ENCODE data around the gene ANKDD1A. TPM values are rescaled to one million over a fixed set of nuclear protein-coding genes. Genes with fewer than 3 reads are reported as not detected.

The ANKDD1A gene
- total and polyA plus RNA-seq, 7 donors: 0.60 to 9.4 (median 6.2) TPM; not detected in 1

DNA sequence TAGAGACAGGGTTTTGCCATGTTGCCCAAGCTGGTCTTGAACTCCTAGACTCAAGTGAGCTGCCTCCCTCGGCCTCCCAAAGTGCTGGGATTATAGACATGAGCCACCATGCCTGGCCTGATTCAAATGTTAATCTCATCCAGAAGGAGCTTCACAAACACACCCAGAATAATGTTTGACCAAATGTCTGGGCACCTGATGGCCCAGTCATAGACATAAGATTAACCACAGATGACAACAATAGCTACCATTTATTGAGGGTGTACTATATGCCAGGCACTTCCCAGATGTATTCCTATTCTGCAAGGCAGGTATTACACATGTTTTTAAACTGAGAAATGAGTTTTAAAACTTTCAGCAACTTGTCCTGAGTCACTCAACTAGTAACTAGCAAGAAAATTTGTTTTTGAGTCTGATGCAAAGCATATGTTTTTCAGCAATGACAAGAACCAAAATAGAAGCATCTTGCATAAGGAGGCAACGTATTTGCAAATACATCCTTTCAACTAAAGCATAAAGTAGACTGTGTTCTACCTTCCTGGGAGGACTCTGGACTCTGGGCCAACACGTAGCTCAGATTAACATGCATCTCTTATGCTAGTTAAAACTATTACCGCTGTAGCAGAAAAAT is 86.2 kb downstream of the ANKDD1A start:
- no peak for DNase-seq
- no peak overlapping the region for H3K4me3 ChIP-seq
- peaks cover 0 to 17% (median 0%) of the 10 kb centered on the region in 4 donors for H3K36me3 ChIP-seq
- no peak overlapping the region for H3K27ac ChIP-seq
- H3K27me3 ChIP-seq: no peaks in the 10 kb centered on the region
- no peak for TF ChIP-seq POLR2AphosphoS5 (IDR thresholded peaks at IDR 0.05)
- TF ChIP-seq EP300 (IDR thresholded peaks at IDR 0.05): no peak
- no peak for TF ChIP-seq POLR2A (IDR thresholded peaks at IDR 0.05)
- TF ChIP-seq, protein P1, sequence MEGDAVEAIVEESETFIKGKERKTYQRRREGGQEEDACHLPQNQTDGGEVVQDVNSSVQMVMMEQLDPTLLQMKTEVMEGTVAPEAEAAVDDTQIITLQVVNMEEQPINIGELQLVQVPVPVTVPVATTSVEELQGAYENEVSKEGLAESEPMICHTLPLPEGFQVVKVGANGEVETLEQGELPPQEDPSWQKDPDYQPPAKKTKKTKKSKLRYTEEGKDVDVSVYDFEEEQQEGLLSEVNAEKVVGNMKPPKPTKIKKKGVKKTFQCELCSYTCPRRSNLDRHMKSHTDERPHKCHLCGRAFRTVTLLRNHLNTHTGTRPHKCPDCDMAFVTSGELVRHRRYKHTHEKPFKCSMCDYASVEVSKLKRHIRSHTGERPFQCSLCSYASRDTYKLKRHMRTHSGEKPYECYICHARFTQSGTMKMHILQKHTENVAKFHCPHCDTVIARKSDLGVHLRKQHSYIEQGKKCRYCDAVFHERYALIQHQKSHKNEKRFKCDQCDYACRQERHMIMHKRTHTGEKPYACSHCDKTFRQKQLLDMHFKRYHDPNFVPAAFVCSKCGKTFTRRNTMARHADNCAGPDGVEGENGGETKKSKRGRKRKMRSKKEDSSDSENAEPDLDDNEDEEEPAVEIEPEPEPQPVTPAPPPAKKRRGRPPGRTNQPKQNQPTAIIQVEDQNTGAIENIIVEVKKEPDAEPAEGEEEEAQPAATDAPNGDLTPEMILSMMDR (IDR thresholded peaks at IDR 0.05): no peak
- 84 to 88% methylated on average over 4 of the region's 4 CpGs for WGBS, 2 donors
- no peaks in the 10 kb centered on the region for H3K9me3 ChIP-seq
- H3K4me1 ChIP-seq: no peaks in the 10 kb centered on the region
- intact Hi-C loops (cut with DNase I): loop anchor here (10.0 kb wide), 1 partner anchor 263 kb away; no protein-coding TSS in a partner anchor

DNA sequence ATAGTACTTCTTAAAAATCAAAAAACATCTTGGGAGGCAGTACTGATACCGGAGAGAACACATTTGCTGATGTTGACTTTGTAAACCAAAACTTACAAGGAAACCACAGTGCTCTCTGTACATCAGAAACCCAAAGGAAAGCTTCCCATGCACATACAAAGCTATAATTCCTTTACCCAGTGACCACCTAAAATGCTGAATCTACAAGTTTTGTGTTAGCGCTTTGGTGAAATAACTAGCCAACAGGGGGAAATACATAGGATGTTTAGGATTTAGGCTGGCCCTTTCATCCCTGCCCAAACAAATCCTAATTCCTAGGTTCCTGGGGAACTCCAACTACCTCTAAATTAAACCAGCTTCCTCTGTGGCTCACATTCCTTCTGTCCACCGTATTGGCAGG is 93.3 kb downstream of the ANKDD1A start:
- H3K36me3 ChIP-seq: peaks cover 0 to 50% (median 2%) of the 10 kb centered on the region in 4 donors
- no peak overlapping the region for H3K4me3 ChIP-seq
- H3K4me1 ChIP-seq: no peaks in the 10 kb centered on the region
- TF ChIP-seq POLR2A (IDR thresholded peaks at IDR 0.05) (no peak), POLR2AphosphoS5 (IDR thresholded peaks at IDR 0.05) (no peak), EP300 (IDR thresholded peaks at IDR 0.05) (no peak)
- TF ChIP-seq, protein P1 (IDR thresholded peaks at IDR 0.05): no peak
- H3K27me3 ChIP-seq: no peaks in the 10 kb centered on the region
- no peak for DNase-seq
- WGBS, 2 donors: 90 to 93% methylated on average over 3 of the region's 3 CpGs
- intact Hi-C loops (cut with DNase I): no loop called here
- no peak overlapping the region for H3K27ac ChIP-seq
- H3K9me3 ChIP-seq: no peaks in the 10 kb centered on the region

DNA sequence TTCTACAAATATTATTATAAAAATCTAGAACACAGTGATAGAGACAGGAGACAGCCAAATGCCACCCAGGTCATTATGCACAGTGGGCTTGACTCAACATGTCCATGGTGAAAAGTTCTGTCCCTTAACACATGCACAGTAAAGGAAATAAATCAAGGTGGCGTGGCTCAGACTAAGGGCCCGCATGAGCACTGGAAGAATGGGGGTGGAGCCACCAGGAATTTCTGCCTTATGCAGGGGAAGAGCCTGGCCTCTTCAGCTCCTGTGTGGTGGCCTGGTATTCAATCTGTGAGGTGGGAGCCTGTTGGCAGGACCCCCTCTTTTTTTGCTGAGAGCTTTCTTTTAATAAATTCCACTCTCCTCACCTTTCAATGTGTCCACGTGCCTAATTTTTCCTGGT is 95.2 kb downstream of the ANKDD1A start:
- intact Hi-C loops (cut with DNase I): no loop called here
- Histone ChIP-seq H3K27me3 (no peaks in the 10 kb centered on the region), H3K36me3 (peaks cover 0 to 53% (median 6%) of the 10 kb centered on the region in 4 donors), H3K9me3 (no peaks in the 10 kb centered on the region), H3K4me1 (no peaks in the 10 kb centered on the region), H3K27ac (no peak overlapping the region), H3K4me3 (no peak overlapping the region)
- no peak for DNase-seq
- TF ChIP-seq EP300 (IDR thresholded peaks at IDR 0.05) (no peak), POLR2A (IDR thresholded peaks at IDR 0.05) (no peak), POLR2AphosphoS5 (IDR thresholded peaks at IDR 0.05) (no peak)
- TF ChIP-seq, protein P1 (IDR thresholded peaks at IDR 0.05): no peak
- WGBS, 2 donors: 92 to 93% methylated on average over 3 of the region's 3 CpGs

Other genes with a start within 250 kb of the ANKDD1A start
- gene RBPMS2, start 136.3 kb upstream of the ANKDD1A start, total RNA-seq: 10 to 100 TPM; 22.1 to 58.2 (median 23.6) TPM
- gene RBPMS2, start 136.3 kb upstream of the ANKDD1A start, polyA plus RNA-seq: 1 to 10 TPM in 2 of 3 donors, under 1 TPM in 1; 0.69 to 7.3 (median 4.8) TPM
- 1 to 10 TPM; 1.2 to 6.9 (median 2.5) TPM for gene PIF1, start 86.3 kb upstream of the ANKDD1A start, total RNA-seq
- gene PIF1, start 86.3 kb upstream of the ANKDD1A start, polyA plus RNA-seq: 10 to 100 TPM in 1 of 3 donors, 1 to 10 TPM in 1, under 1 TPM in 1; 0.69 to 12.9 (median 2.4) TPM
- gene PLEKHO2, start 70.0 kb upstream of the ANKDD1A start, total RNA-seq: 10 to 100 TPM; 20.1 to 43.4 (median 23.0) TPM
- 10 to 100 TPM; 11.4 to 17.9 (median 12.7) TPM for gene PLEKHO2, start 70.0 kb upstream of the ANKDD1A start, polyA plus RNA-seq
- gene SPG21, start 78.0 kb downstream of the ANKDD1A start, total RNA-seq: 100 to 1,000 TPM in 3 of 4 donors, 10 to 100 TPM in 1; 95.7 to 116 (median 103) TPM
- gene SPG21, start 78.0 kb downstream of the ANKDD1A start, polyA plus RNA-seq: 10 to 100 TPM; 60.3 to 75.7 (median 63.4) TPM
- 10 to 100 TPM; 31.3 to 43.6 (median 37.8) TPM for gene MTFMT, start 117.7 kb downstream of the ANKDD1A start, total RNA-seq
- gene MTFMT, start 117.7 kb downstream of the ANKDD1A start, polyA plus RNA-seq: 10 to 100 TPM; 10.7 to 12.9 (median 10.8) TPM
- not detected for gene SLC51B, start 133.5 kb downstream of the ANKDD1A start, total RNA-seq
- gene SLC51B, start 133.5 kb downstream of the ANKDD1A start, polyA plus RNA-seq: 10 to 100 TPM; 76.3 to 92.5 (median 77.0) TPM
- gene RASL12, start 156.1 kb downstream of the ANKDD1A start, total RNA-seq: 100 to 1,000 TPM in 1 of 4 donors, 10 to 100 TPM in 3; 29.1 to 102 (median 67.1) TPM
- gene RASL12, start 156.1 kb downstream of the ANKDD1A start, polyA plus RNA-seq: 10 to 100 TPM in 1 of 3 donors, 1 to 10 TPM in 2; 1.8 to 10.2 (median 9.3) TPM
- gene KBTBD13, start 164.8 kb downstream of the ANKDD1A start, total RNA-seq: not detected
- under 1 TPM in 1 of 3 donors, not detected in 2; 0.03 TPM for gene KBTBD13, start 164.8 kb downstream of the ANKDD1A start, polyA plus RNA-seq
- 1 to 10 TPM; 3.5 to 5.7 (median 5.1) TPM for gene UBAP1L, start 203.3 kb downstream of the ANKDD1A start, total RNA-seq
- gene UBAP1L, start 203.3 kb downstream of the ANKDD1A start, polyA plus RNA-seq: 1 to 10 TPM in 1 of 3 donors, under 1 TPM in 1, not detected in 1; 0.23 to 2.0 TPM
- gene PDCD7, start 221.9 kb downstream of the ANKDD1A start, total RNA-seq: 10 to 100 TPM; 20.4 to 30.1 (median 25.4) TPM
- gene PDCD7, start 221.9 kb downstream of the ANKDD1A start, polyA plus RNA-seq: 10 to 100 TPM in 1 of 3 donors, 1 to 10 TPM in 2; 7.8 to 11.9 (median 7.9) TPM